ENCODE data around the gene NT5C2.

DNA sequence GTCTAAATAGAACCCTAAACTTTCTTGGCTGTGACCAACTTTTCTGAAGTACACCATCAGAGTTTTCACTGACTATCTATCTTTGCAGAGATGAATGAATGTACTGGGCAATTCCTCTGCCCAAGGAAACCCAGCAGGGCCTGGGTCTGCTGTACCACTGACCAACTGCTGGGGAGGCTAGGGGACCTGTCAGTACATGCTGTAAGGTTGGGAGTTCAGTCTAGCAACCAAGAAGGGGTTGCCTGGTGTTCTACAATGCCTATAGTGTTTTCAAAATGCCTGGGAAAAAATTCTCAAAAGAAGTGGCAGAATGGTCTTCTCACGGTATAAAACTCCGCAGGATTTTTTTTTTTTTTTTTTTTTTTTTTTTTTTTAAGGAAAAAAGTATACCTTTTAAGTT, 106.3 kb downstream of the NT5C2 start:
- TF ChIP-seq, protein P1, sequence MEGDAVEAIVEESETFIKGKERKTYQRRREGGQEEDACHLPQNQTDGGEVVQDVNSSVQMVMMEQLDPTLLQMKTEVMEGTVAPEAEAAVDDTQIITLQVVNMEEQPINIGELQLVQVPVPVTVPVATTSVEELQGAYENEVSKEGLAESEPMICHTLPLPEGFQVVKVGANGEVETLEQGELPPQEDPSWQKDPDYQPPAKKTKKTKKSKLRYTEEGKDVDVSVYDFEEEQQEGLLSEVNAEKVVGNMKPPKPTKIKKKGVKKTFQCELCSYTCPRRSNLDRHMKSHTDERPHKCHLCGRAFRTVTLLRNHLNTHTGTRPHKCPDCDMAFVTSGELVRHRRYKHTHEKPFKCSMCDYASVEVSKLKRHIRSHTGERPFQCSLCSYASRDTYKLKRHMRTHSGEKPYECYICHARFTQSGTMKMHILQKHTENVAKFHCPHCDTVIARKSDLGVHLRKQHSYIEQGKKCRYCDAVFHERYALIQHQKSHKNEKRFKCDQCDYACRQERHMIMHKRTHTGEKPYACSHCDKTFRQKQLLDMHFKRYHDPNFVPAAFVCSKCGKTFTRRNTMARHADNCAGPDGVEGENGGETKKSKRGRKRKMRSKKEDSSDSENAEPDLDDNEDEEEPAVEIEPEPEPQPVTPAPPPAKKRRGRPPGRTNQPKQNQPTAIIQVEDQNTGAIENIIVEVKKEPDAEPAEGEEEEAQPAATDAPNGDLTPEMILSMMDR (IDR thresholded peaks at IDR 0.05; ENCODE audit: low read depth, low read length) = no peak
- no peak for TF ChIP-seq POLR2A (IDR thresholded peaks at IDR 0.05; ENCODE audit: extremely low read depth, insufficient read length)

Measured in NB4 (cell line).